Coronary artery (tissue), 2 donors: ENCODE results near the gene EXOC3L4.

Source experiments
- DNase-seq: peaks from one replicate; pipeline ENCODE4 v3.0.0-alpha.2; 2017; ENCODE audit warnings: low spot score
- H3K27ac ChIP-seq, 2 donors: fragments of 200-600 bp; sonication (generic); one replicate each; pipeline ENCODE4 v1.5.1; 2016 to 2019
- H3K4me3 ChIP-seq: fragments of 200-600 bp; sonication (generic); 2 replicates; pipeline ENCODE4 v1.5.1; 2016; ENCODE audit warnings: mild to moderate bottlenecking, moderate library complexity
- TF ChIP-seq, protein P1 (sequence below): fragments of 200-600 bp; sonication (generic); IDR thresholded peaks from one replicate; pipeline ENCODE4 v1.5.1; 2019; ENCODE audit warnings: antibody characterized with exemption

The EXOC3L4 gene

DNA sequence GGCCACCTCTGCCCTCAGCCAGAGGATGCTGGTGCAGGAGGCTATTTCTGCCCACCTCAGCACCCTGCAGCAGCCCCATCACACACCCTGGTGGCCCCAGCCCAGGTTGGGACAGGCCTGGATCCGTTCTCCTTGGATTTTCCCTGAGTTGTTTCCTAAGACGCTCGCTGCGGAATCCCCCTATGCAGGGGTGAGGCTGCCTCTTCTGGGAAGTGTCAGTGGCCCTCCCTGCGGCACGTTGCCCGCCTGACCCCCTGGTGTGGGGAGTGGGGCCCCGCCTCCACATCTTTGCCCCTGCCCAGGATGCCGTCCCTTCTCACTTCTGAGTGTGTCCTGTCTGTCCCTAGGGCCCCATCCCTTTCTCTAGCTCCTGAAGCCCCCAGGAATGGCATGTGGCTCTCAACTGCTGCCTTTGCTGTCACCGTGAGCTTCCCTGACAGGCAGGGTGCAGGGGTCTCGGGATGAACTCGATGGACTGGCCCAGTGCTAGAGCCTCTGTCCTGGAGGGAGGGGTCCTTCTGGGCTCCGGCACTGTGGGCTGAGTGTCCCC, 594 bp upstream of the EXOC3L4 start:
- Histone ChIP-seq H3K4me3 (peak overlapping the region; percentile 48), H3K27ac (peak overlapping the region in 1 of 2 donors; percentile 72)
- no peak for DNase-seq
- TF ChIP-seq, protein P1, sequence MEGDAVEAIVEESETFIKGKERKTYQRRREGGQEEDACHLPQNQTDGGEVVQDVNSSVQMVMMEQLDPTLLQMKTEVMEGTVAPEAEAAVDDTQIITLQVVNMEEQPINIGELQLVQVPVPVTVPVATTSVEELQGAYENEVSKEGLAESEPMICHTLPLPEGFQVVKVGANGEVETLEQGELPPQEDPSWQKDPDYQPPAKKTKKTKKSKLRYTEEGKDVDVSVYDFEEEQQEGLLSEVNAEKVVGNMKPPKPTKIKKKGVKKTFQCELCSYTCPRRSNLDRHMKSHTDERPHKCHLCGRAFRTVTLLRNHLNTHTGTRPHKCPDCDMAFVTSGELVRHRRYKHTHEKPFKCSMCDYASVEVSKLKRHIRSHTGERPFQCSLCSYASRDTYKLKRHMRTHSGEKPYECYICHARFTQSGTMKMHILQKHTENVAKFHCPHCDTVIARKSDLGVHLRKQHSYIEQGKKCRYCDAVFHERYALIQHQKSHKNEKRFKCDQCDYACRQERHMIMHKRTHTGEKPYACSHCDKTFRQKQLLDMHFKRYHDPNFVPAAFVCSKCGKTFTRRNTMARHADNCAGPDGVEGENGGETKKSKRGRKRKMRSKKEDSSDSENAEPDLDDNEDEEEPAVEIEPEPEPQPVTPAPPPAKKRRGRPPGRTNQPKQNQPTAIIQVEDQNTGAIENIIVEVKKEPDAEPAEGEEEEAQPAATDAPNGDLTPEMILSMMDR: no peak

DNA sequence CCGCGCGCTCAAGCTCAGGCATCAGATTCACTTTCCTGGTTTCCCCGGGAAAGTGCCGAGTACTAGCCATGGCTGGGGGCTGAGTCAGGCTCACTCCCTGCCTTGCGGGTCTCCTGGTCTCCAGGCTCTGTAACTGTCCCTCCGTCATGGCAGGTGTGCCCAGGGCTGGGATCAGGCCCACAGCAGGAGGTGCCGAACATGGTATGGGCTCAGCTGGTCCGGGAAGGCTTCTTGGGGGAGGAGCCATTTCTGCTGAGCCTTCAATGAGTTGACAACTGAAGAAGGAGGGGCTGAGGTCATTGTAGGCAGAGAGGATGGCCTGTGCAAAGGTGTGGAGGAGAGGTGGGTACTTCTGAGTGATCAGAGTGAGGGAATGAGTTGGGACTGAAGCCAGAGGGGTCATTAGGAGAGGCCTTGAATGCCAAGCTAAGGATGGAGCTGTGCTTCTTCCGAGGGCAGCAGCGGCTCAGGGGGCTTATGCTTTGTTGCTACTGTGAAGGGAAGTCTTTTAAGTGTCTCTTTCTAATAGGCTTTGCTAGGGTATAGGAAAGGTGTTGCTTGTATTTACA, 769 bp downstream of the EXOC3L4 start:
- DNase-seq: no peak
- Histone ChIP-seq H3K4me3 (no peak overlapping the region), H3K27ac (peak overlapping the region in 1 of 2 donors; percentile 72)
- TF ChIP-seq, protein P1: no peak

DNA sequence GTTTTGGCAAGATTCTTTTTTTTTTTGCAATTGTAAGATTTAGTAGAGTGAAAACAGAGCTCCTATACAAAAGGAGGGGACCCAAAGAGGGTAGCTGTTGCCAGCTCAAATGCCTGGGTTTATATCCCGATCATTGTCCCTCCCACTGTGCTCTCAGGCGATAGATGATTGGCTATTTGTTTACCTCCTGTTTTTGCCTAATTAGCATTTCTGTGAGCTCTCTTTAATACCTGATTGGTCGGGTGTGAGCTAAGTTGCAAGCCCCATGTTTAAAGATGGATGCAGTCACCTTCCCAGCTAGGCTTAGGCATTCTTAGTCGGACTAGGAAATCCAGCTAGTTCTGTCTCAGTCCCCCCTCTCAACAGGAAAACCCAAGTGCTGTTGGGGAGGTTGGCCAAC, 1.9 kb downstream of the EXOC3L4 start:
- no peak for DNase-seq
- no peak overlapping the region for H3K27ac ChIP-seq
- no peak overlapping the region for H3K4me3 ChIP-seq
- TF ChIP-seq, protein P1: no peak

DNA sequence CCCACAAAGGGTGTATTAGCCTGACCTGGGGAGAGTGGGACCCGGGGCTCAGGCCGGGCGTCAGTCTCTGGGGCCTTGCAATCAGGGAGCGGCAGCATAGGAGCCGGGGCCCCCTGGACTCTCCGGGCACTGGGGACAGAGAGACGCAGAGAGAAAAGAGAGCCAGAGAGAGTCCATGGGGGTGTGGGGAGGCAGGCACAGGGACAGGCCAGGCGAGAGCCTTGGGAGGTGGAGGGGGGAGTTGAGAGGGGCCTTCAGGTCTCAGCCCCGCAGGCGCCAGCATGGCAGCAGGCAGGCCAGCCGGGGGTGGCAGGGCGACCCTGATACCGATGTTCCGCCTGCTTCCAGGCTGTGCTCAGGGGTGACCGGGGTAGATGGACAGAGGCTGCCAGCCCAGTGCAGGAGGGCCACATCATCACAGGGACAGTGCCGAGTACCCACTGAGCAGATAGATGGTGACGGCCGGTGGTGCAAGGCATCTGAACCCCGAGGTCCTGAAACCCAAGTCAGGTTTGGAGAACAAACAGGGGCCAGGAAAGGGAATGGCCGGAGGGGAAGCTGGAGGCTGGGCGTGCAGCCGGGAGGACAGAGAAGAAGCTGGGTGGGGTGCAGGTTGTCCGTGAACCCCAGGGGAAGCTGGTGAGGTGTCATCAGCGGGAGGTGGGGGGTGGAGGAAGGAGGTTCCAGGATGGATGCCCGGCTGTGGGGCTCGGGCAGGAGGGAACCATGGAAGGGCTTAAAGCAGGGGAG, 2.9 kb downstream of the EXOC3L4 start:
- H3K4me3 ChIP-seq: no peak overlapping the region
- DNase-seq: no peak
- no peak overlapping the region for H3K27ac ChIP-seq
- TF ChIP-seq, protein P1: no peak

- TF ChIP-seq, protein P1: no peak
- no peak for DNase-seq
- Histone ChIP-seq H3K27ac (no peak overlapping the region), H3K4me3 (no peak overlapping the region)
Measured at GRCh38 chr14:103097994-103098957, 3.8 kb downstream of the EXOC3L4 start.

DNA sequence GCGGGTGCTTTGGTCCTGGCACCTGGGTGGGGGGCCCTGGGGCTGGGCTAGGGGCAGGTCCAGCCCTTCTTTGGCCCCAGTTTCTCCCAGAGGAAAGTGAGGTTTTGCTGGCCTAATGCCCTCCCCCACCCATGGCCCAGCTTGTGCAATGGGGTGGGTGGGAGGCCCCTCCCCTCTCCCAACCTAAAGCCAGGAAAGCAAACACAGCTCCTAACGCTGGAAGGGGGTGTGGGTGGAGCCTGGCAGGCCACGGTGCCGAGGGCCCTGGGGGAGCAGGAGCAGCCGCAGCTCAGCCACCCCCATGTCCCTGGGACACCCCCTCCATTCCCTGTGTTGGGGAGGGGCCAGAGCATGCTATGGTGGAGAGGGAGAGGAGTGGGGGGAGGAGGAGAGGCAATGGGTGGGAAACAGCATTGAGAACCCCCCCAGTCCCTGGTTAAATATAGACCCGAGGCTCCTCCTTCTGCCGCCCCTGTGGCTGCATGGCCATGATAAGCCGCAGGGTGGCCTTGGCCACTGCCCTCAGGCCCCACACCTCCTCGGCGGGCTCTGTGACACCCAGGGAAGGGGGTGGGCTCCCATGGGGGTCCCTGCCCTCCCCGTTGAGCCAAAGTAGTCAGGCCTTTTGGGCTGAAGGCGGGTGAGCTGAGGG, 4.7 kb downstream of the EXOC3L4 start:
- TF ChIP-seq, protein P1: no peak
- no peak overlapping the region for H3K4me3 ChIP-seq
- no peak for DNase-seq
- H3K27ac ChIP-seq: peak overlapping the region in 1 of 2 donors; percentile 11
